ENCODE measurements around the gene XXYLT1. TPM values are rescaled to one million over a fixed set of nuclear protein-coding genes. Genes with fewer than 3 reads are reported as not detected.

The XXYLT1 gene
- total RNA-seq, 1 experiment from 2014 or later, result 23.4 TPM

DNA sequence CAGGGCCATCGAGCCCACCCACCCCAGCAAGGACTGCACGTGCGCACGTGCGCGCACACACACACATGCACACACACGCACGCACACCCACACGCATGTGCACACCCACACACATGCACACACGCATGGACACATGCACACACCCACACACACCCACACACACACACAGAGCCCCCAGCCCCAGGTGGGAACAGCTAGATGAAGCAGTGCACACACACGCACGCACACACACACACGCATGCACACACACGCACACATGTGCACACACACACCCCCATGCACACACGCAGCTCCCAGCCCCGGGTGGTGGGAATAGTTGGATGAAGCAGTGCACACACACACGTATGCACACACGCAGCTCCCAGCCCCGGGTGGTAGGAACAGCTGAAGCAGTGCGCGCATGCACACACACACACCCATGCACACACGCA is 158.6 kb downstream of the XXYLT1 start:
- H3K4me3 Mint-ChIP-seq, result no peak overlapping the region
- no peak overlapping the region for H3K27ac Mint-ChIP-seq
- ATAC-seq, result no peak
- H3K9me3 Mint-ChIP-seq, result no peaks in the 10 kb centered on the region
- no peak for DNase-seq (ENCODE audit: low spot score)
- H3K27me3 Mint-ChIP-seq (ENCODE audit: low read depth), result no peaks in the 10 kb centered on the region
- H3K4me1 Mint-ChIP-seq, result peaks cover 5% of the 10 kb centered on the region
- TF ChIP-seq, protein P1, sequence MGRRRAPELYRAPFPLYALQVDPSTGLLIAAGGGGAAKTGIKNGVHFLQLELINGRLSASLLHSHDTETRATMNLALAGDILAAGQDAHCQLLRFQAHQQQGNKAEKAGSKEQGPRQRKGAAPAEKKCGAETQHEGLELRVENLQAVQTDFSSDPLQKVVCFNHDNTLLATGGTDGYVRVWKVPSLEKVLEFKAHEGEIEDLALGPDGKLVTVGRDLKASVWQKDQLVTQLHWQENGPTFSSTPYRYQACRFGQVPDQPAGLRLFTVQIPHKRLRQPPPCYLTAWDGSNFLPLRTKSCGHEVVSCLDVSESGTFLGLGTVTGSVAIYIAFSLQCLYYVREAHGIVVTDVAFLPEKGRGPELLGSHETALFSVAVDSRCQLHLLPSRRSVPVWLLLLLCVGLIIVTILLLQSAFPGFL (CRISPR knock-in tag; IDR thresholded peaks at IDR 0.05; ENCODE audit: borderline replicate concordance), result no peak
- no peak for TF ChIP-seq ZBTB21 (CRISPR knock-in tag; IDR thresholded peaks at IDR 0.05; ENCODE audit: borderline replicate concordance)
- POLR2A ChIA-PET, result no interaction called here
- CTCF ChIA-PET, result interaction anchor here (0.5 kb wide), 1 partner anchor 127 kb away, joined by 3 read pairs; no protein-coding TSS in a partner anchor
- no peaks in the 10 kb centered on the region for H3K36me3 Mint-ChIP-seq

DNA sequence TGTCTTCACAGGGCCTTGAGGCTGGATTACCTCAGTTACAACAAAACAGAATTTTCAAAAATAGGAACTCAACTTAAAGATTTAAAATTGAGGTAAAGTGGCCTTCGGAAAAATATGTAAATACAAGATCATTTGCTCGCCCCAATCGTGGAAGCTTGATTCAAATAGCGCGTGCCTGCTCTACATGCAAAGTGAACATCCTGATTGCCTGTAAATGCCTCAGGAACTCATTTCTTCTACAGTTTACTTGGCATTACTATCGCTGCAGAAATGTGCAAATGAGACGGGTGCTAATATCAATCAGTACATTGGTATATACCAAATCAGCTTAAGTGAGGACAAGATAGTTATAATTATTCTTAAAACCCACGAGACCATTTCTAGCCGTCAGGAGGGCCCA is 159.2 kb downstream of the XXYLT1 start:
- H3K27me3 Mint-ChIP-seq (ENCODE audit: low read depth), result no peaks in the 10 kb centered on the region
- ChIA-PET CTCF (no interaction called here), POLR2A (no interaction called here)
- DNase-seq (ENCODE audit: low spot score), result no peak
- no peak overlapping the region for H3K27ac Mint-ChIP-seq
- no peak for ATAC-seq
- H3K4me1 Mint-ChIP-seq, result peaks cover 7% of the 10 kb centered on the region
- no peak overlapping the region for H3K4me3 Mint-ChIP-seq
- no peaks in the 10 kb centered on the region for H3K36me3 Mint-ChIP-seq
- H3K9me3 Mint-ChIP-seq, result no peaks in the 10 kb centered on the region
- TF ChIP-seq ZNF416 (CRISPR knock-in tag; IDR thresholded peaks at IDR 0.05) (no peak), NR3C1 (CRISPR knock-in tag; conservative IDR thresholded peaks at IDR 0.05; ENCODE audit: low read depth) (no peak), ZNF138 (CRISPR knock-in tag; conservative IDR thresholded peaks at IDR 0.05) (no peak), TP53 (CRISPR knock-in tag; IDR thresholded peaks at IDR 0.05) (no peak), ZBTB21 (CRISPR knock-in tag; IDR thresholded peaks at IDR 0.05; ENCODE audit: borderline replicate concordance) (no peak), ZNF121 (CRISPR knock-in tag; IDR thresholded peaks at IDR 0.05) (no peak), CBFB (CRISPR knock-in tag; IDR thresholded peaks at IDR 0.05; ENCODE audit: low read depth) (no peak), ZNF423 (CRISPR knock-in tag; IDR thresholded peaks at IDR 0.05) (no peak), GTF2I (CRISPR knock-in tag; conservative IDR thresholded peaks at IDR 0.05) (no peak), ZNF219 (CRISPR knock-in tag; IDR thresholded peaks at IDR 0.05; ENCODE audit: borderline replicate concordance) (no peak), TEAD1 (CRISPR knock-in tag; IDR thresholded peaks at IDR 0.05) (no peak)
- TF ChIP-seq, protein P2, sequence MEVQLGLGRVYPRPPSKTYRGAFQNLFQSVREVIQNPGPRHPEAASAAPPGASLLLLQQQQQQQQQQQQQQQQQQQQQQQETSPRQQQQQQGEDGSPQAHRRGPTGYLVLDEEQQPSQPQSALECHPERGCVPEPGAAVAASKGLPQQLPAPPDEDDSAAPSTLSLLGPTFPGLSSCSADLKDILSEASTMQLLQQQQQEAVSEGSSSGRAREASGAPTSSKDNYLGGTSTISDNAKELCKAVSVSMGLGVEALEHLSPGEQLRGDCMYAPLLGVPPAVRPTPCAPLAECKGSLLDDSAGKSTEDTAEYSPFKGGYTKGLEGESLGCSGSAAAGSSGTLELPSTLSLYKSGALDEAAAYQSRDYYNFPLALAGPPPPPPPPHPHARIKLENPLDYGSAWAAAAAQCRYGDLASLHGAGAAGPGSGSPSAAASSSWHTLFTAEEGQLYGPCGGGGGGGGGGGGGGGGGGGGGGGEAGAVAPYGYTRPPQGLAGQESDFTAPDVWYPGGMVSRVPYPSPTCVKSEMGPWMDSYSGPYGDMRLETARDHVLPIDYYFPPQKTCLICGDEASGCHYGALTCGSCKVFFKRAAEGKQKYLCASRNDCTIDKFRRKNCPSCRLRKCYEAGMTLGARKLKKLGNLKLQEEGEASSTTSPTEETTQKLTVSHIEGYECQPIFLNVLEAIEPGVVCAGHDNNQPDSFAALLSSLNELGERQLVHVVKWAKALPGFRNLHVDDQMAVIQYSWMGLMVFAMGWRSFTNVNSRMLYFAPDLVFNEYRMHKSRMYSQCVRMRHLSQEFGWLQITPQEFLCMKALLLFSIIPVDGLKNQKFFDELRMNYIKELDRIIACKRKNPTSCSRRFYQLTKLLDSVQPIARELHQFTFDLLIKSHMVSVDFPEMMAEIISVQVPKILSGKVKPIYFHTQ (CRISPR knock-in tag; IDR thresholded peaks at IDR 0.05), result no peak
- TF ChIP-seq, protein P3, sequence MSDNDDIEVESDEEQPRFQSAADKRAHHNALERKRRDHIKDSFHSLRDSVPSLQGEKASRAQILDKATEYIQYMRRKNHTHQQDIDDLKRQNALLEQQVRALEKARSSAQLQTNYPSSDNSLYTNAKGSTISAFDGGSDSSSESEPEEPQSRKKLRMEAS (CRISPR knock-in tag; IDR thresholded peaks at IDR 0.05), result no peak
- TF ChIP-seq, protein P4, sequence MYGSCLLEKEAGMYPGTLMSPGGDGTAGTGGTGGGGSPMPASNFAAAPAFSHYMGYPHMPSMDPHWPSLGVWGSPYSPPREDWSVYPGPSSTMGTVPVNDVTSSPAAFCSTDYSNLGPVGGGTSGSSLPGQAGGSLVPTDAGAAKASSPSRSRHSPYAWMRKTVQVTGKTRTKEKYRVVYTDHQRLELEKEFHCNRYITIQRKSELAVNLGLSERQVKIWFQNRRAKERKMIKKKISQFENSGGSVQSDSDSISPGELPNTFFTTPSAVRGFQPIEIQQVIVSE (CRISPR knock-in tag; IDR thresholded peaks at IDR 0.05; ENCODE audit: borderline replicate concordance), result no peak
- TF ChIP-seq, protein P5, sequence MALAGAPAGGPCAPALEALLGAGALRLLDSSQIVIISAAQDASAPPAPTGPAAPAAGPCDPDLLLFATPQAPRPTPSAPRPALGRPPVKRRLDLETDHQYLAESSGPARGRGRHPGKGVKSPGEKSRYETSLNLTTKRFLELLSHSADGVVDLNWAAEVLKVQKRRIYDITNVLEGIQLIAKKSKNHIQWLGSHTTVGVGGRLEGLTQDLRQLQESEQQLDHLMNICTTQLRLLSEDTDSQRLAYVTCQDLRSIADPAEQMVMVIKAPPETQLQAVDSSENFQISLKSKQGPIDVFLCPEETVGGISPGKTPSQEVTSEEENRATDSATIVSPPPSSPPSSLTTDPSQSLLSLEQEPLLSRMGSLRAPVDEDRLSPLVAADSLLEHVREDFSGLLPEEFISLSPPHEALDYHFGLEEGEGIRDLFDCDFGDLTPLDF (CRISPR knock-in tag; IDR thresholded peaks at IDR 0.05), result no peak
- TF ChIP-seq, protein P6, sequence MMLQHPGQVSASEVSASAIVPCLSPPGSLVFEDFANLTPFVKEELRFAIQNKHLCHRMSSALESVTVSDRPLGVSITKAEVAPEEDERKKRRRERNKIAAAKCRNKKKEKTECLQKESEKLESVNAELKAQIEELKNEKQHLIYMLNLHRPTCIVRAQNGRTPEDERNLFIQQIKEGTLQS (CRISPR knock-in tag; conservative IDR thresholded peaks at IDR 0.05), result no peak
- TF ChIP-seq, protein P7, sequence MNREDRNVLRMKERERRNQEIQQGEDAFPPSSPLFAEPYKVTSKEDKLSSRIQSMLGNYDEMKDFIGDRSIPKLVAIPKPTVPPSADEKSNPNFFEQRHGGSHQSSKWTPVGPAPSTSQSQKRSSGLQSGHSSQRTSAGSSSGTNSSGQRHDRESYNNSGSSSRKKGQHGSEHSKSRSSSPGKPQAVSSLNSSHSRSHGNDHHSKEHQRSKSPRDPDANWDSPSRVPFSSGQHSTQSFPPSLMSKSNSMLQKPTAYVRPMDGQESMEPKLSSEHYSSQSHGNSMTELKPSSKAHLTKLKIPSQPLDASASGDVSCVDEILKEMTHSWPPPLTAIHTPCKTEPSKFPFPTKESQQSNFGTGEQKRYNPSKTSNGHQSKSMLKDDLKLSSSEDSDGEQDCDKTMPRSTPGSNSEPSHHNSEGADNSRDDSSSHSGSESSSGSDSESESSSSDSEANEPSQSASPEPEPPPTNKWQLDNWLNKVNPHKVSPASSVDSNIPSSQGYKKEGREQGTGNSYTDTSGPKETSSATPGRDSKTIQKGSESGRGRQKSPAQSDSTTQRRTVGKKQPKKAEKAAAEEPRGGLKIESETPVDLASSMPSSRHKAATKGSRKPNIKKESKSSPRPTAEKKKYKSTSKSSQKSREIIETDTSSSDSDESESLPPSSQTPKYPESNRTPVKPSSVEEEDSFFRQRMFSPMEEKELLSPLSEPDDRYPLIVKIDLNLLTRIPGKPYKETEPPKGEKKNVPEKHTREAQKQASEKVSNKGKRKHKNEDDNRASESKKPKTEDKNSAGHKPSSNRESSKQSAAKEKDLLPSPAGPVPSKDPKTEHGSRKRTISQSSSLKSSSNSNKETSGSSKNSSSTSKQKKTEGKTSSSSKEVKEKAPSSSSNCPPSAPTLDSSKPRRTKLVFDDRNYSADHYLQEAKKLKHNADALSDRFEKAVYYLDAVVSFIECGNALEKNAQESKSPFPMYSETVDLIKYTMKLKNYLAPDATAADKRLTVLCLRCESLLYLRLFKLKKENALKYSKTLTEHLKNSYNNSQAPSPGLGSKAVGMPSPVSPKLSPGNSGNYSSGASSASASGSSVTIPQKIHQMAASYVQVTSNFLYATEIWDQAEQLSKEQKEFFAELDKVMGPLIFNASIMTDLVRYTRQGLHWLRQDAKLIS (CRISPR knock-in tag; IDR thresholded peaks at IDR 0.05; ENCODE audit: borderline replicate concordance), result no peak
- TF ChIP-seq, protein P8, sequence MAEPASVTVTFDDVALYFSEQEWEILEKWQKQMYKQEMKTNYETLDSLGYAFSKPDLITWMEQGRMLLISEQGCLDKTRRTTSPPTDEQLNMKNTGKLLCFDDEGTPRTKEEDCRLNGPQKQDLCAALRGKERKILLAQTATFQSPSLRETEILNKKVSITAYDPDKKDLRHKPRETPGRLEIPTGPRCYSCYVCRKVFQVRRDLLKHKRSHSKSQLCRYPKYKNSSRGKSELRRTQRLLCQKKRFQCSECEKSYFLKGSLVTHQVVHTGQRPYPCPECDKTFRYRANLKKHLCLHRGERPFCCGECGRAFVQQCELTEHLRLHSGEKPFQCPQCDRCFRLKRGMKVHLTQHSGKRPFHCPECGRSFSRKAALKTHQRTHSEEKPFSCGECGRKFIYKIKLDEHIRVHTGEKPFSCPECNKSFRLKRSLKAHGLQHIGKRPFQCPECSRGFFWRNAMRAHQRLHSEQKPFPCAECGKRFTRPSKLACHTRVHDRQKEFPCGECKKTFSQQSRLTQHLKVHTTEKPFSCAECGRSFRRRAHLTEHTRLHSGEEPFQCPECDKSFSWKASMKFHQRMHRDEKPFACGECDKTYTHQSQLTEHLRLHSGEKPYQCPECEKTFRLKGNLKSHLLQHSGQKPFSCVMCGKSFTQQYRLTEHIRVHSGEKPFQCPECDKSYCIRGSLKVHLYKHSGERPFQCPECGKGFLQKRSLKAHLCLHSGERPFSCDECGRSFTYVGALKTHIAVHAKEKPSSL (CRISPR knock-in tag; conservative IDR thresholded peaks at IDR 0.05), result no peak

All from WTC11 (cell line).